ENCODE measurements around the gene SNX15.
"Not testable (repeated sequence)": the region's sequence is repeated elsewhere in the genome, so short reads cannot be mapped to it uniquely, and the experiment has no call there.

SNX15 gene, protein sequence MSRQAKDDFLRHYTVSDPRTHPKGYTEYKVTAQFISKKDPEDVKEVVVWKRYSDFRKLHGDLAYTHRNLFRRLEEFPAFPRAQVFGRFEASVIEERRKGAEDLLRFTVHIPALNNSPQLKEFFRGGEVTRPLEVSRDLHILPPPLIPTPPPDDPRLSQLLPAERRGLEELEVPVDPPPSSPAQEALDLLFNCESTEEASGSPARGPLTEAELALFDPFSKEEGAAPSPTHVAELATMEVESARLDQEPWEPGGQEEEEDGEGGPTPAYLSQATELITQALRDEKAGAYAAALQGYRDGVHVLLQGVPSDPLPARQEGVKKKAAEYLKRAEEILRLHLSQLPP

DNA sequence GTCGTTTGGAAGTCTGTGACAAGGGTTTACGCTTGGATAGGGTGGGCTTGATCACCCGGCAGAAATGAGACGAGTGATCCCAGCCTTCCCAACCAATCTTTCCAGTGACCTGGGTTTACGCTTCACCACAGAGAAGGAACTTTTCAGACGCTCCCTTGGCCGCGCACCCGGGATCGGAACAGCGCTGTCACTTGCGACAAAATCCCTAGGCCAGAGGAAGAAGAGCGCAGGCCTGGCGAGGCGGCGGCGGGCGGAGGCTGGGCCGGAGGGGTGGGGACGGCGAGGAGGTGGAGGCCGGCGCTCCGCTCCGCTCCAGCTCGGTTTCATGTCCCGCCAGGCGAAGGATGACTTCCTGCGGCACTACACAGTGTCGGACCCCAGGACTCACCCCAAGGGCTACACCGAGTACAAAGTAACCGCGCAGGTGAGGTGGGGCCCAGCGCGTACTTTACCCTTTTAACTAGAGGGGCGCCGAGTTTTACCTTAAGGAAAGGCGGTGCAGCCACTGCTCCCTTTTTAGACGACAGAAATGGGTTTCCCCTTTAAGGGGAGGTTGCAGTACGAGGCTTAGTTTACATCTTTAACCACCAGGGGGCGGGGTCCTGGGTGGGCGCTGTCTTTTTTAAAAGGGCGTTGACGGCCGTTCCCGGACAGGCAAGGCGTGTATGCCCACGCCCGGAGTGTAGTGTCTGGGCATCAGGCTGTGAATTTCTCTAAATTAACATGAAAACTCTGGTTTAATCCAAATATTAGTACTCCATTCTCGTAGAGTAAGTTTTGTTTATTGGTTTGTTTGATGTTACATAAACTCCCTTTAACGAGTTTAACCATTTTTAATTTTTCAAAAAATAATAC, at the start of gene SNX15:
SNX15 (plus strand) TSS at position 227 of the 855 bp plus-strand sequence; CDS start at position 326, 99 bp downstream.
- DNase-seq: peak; percentile 98 to 99

DNA sequence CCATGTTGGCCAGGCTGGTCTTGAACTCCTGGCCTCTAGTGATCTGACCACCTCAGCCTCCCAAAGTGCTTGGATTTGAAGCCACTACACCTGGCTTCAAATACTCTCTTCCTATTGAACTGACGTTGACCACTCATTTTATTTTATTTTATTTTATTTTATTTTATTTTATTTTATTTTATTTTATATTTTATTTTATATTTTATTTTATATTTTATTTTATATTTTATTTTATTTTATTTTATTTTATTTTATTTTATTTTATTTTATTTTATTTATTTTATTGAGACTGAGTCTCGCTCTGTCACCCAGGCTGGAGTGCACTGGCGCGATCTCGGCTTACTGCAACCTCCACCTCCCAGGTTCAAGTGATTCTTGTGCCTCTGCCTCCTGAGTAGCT, 43.9 kb upstream of the SNX15 start:
- DNase-seq: not testable (repeated sequence)

DNA sequence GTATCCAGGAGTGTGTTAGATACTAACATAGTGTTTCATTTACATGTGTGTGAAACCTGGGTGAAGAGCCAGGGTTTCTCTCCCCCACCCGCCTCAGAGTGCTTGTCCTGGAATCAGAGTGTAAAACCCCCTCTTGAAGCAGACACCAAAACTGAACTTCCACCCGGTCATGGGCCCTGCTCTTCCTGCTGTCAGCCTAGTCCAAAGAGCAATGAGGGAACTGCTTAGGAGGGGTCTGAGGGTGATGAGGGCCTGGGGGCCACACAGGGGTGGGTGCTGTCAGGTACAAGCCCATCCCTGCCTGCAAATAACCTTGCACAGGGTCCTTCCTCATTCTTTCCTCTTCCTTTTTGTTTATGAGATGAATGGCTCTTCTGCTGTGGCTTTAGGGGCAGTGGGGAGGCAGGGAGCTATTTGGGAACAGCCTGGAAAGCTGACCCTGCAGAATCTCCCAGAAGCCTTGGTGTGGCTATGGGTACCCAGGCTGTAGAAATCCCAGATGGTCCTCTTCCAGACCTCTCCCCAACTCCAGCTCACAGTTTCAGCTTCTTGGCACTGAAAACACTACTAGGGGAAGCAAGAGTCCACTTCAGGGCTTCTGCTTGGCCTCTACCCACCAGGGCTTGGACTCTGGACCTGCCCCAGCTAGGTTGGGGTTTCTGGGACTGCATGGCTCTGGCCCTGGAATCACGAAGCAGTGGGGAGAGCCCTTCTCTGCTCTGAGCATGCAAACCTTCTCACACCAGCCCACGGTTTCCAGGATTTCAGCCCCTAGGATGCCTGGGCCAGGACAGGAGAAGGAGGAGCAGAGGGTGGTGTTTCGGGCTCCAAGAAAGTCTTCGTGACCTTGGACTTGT, 39.0 kb upstream of the SNX15 start:
- DNase-seq: no peak

DNA sequence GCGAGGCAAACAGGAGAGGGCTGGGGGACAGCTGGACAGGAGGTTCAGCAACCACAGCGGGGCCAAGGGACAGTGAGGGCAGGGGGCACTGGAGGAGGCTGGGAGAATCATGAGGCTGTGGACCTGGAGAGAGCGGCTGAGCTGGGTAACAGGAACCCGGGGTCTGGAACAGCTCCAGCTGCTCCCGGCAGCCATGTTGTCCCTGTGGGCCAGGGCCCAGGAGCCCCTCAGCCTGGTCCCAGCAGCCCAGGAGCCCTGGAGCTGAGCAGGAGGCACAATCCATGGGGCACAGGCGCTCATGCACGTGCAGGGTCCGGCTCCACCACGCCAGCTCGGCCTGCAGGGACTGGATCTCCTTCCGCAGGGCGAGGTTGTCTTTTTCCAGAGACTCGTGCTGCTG, 37.8 kb upstream of the SNX15 start:
- no peak for DNase-seq

DNA sequence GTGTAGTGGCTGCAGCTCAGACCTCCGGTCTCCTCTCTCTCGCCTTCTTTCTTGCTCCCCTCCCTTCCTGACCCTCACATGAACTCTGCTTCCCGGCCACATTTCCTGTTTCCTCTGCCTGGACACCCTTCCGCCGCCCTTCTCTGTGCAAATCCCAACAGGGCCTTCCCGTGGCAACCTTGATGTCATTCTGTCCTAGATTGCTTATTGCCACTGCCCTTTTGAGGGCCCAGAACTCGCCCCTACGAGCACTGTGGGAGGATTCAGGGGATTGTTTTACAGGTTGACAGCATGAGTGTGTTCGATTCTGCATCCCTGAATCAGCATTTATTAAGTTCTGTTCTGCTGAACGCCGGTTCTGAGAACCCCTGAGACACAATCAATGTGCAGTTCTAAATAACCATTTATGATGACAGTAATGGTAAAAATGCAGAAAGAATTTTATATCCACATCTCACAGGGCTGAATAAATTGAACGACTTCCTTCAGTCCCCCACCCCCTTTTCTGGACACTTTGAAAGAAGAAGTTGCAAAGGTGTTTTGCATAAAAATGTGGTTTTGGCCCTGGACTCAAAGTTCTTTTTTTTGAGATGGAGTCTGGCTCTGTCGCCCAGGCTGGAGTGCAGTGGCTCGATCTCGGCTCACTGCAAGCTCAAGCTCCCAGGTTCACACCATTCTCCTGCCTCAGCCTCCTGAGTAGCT, 36.9 kb upstream of the SNX15 start:
- no peak for DNase-seq

DNA sequence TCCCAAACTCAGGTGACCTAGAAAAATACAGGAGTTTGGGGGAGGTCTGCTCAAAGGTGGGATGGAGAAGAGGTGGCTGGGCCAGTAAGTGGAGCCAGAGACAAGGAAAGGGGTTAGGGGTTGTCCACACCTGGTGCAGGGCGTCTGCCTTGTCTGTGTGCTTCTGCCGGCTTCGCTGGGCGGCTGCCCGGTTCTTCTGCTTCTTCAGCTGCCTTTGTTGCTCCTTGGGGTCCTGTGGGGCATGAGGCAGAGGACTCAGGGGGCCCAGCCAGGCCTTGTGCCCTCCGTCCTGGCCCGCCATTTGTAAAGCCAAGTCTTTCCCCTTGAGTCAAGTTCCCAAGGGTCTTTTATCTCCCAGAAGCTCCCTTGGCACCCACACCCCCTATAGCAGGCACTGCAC, 32.9 kb upstream of the SNX15 start:
- DNase-seq: no peak

DNA sequence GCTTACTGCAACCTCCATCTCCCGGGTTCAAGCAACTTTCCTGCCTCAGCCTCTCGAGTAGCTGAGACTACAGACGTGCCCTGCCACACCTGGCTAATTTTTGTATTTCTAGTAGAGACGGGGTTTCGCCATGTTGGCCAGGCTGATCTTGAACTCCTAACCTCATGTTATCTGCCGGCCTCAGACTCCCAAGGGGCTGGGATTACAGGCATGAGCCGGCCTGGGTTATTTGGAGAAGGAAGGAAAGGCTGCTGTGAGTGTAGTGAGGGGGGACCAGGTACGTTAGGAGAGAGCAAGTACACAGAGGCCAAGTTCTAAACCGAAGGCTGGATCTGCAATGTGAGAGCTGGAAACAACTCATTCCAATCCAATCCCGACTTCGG, 30.9 kb upstream of the SNX15 start:
- DNase-seq: no peak

DNA sequence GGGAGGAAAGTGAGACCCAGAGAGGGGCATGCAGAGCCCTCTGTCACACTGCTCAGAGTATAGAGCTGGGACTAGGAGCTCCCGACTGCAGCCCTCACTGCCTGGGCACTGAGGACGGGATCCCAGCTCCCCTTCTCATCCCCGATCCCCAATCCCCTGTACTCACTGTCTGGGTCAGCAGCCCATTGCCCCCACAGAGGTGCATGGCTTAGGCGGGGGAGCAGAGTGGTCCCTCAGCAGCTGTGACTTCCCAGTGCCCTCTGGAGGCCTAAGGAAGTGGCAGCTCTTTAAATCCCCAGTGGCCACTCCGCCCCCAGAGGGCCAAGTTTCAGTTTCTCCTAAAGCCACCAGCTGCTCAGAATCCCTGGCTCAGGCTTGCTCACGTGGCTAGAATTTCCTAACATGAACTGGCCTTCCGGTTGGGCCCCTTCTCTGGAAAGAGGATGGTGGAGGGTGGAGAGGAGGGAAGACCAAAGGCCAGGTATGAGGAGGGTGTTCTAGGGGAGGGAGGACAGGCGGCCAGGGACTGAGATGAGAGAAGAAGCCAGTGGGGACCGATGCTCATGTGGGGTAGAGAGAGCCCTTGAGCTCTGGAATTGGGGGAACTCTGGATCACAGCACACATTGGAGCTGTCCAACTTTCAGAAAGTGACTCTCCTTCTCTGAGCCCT, 30.4 kb upstream of the SNX15 start, which contains the start of gene BATF2:
BATF2 (minus strand) TSS at position 262 of the 671 bp plus-strand sequence; CDS start at position 205, 57 bp downstream.
- DNase-seq: peak; percentile 78 to 88

DNA sequence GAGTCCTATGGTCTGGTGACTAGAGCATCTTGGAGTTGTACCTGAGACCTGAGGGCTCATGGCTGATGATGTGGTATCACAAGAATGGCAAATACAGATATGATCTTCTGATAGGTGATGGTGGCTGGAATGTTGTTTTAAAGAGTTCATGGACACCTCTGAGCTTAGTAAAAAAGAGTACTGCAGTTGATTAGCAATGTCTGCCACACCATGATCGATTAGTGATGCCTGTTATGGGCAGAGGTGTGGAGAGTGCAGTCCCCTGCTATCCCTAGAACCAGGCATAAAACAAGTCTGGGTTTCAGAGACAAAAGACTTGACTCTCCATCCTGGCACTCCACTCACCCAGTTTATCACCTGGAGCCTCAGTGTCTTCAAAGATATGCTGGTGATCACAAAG, 29.1 kb upstream of the SNX15 start:
- DNase-seq: peak; percentile 53 to 68

DNA sequence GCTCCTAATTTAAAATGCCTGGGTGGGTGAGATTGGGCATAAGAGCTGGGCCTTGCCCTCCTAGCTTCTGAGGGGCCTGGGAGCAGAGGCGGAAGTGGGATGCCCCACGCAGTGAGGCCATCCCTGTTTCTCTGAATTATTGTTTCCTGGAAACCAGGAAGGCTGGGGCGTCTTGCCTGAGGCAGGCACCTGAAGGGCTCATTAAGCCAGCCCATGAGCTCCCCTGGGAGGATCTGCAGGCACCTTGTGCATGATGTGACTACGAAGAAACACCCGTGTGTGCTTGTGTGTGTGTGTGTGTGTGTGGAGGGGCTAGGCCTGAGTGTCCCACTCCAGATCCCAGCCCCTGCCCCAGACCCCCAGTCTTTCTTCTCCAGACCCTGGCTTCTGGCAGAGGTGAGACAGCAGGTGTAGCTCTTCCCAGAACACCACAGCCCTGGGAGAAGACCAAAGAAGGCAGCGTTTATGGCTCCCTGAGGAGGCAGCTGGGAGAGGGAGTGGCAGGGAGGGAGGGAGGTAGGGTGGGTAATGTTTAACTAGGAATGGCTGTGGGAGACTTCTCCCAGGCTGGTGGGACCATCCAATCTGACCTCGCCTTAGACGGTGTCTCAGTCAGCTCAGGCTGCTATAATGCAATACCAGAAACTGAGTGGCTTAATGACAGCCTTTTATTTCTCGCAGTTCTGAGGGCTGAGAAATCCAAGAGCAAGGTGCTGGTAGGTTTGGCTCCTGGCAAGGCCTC, 28.4 kb upstream of the SNX15 start:
- peak; percentile 95 to 97 for DNase-seq

DNA sequence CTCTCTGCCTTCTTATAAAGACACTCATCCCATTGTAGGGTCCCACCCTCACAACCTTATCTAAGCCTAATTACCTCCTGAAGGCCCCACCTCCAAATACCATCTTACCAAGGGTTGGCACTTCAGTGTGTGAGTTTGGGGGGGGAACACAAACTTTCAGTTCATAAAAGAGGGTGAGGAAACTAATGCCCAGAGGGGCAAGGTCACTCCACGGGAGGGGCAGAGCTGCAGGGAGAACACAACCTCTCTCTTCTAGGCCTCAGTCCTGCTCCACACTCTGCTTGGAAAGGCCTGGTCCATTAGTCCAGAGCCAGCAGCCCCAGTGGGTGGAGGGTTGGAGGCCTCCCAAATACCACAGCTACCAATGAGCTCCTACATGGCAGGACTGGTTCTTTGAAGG, 27.8 kb upstream of the SNX15 start:
- DNase-seq: no peak

DNA sequence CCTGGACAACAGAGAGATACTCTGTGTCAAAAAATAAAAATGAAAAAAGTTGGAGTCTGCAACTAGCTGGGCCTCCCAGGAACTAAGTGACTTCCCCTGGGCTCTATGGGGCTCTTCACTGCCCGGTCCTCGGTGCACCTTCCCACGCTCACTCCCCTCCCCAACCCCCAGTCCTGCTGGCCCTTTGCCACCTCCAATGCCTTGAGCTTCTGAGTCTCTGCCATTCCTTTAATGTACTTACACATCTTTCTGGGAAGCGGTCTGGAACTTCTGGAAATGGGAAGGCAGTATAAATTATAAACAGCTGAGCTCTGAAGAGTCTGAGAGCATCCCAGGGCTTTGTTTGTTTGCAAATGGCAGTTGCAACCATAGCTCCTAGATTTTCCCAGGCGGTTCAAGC, 24.5 kb upstream of the SNX15 start:
- no peak for DNase-seq

DNA sequence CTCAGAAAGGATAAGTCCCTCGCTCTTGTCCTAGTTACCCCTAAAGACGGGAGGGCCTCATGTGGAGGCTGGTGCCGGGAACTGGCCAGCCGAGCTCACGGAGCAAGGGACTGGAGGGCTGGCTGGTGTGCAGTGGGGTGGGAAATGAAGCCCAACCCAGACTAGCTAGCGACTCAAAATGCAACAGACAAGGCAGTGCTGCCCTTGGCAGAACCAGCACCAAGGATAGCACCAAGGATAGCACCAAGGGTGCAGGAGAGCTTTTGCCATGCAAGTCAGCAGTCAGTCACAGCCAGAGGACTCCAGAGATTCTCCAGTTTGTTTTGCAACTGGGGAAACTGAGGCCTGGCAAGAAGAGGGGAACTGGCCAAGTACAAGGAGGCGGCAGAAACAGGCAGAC, 24.0 kb upstream of the SNX15 start:
- no peak for DNase-seq

DNA sequence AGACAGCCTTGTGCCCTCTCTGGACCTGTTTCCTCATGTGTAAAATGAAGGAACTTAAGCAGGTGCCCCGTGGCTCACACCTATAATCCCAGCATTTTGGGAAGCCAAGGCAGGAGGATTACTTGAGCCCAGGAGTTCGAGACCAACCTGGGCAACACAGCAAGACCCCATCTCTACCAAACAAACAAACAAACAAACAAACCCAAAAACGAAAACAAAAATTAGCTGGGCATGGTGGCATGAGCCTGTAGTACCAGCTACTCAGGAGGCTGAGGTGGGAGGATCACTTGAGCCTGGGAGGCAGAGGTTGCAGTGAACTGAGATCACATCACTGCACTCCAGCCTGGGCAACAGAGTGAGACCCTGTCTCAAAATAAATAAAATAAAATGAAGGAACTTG, 23.3 kb upstream of the SNX15 start:
- DNase-seq: not testable (repeated sequence)

DNA sequence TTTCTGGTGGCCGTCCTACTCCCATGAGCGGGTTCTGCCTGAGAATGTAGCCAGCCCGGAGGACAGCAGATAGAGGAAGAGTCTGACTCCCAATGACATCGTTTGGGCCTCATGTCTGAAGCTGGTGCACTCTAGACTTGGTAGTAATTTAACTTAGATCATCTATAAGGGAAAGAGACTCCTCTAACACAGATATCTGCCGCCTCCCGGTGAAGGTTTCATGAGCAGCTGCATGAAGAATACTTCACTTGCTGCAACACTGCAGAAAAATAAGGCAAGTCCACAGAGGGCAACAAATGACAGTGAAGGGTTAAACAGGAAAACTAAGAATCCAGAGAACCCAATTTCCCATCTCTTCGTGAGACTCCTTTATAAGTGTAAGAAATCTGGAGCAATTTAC, 19.2 kb upstream of the SNX15 start:
- DNase-seq: no peak

DNA sequence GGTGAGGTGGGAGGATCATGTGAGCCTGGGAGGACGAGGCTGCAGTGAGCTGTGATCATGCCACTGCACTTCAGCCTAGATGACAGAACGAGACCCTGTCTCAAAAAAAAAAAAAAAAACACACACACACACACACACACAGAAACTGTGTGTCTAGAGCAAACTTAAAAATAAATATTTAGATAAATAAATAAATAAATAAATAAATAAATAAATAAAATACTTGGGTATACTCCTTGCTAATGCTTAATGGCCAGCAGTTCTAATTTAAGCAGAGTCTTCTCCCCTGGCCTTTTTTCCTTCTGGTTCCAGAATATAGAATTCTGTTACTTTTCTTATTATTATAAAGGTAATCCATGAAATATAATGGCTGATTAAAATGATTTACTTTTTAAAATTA, 18.4 kb upstream of the SNX15 start:
- DNase-seq: no peak

DNA sequence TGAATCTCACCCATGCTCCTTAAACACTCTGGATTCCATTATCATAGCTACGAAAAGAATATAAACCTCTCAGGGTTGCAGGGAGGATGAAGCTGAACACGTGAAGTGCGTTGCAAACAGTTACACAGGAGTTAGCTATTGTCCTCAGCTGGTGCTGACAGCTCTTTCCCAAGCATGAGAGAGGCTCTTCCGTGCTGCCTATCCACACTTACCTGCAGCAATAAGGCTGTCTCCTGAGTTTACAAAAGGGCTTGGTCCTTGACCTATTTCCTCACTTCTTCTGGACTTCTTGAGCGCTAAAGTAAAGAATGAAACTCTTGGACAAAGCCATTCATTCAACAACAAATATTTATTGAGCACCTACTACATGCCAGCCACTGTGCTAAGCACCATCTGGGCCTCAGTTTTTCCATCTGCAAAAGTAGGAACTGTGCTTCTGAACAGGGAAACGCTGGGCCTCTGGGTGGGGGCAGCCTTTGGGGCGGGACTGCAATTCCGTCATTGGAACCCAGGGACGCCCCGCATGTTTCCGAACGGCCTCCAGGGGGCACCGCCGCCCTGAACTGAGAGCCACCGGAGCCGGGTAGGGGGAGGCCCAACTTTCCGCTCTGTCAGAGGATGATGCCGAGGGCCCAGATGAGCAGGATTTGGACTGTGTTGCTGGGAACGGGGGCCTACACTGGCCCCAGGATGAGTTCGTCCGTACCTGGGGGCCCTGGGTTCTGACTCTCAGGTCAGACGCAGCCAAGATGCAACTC, 13.9 kb upstream of the SNX15 start:
- DNase-seq: peak; percentile 85 to 96

DNA sequence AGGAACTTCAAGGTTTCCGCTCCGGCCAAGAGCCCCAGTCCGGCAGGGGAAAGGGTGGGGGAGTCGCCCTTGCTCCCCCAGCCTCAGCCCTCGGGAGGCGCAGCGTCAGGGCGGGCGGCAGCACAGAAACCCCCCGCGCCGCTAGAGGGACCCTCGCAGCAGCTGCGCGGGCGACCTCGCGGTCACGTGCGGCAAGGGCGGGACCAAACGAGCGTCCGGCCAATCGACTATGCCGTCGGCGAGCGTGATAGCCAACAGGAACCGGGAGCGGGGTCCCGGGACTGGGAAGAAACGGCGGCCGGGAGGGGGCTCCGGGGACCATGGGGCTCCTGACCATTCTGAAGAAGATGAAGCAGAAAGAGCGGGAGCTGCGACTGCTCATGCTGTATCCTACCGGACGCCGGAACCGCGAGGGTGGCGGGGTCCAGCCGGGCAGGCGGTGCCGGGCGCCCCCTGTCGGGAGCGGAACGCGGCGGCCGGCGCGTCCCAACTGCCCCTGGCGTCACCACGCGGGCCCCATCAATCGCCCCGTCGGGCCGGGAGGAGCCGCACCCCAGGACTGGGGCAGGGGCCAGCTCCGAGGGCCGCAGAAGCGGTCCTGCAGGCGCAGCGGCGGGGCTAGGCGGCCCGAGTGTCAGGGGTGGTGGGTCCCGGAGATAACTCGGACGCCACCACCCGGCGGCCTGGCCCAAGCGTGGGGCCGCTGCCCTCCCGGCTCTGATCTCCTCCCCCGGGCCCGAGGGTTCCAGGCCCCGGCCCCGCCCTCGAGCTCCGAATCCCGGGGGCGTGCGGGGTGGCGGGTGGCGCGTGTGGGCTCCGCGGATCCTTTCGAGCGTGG, 13.1 kb upstream of the SNX15 start, which contains the start of gene ARL2:
ARL2 (plus strand) TSS at position 273 of the 838 bp plus-strand sequence; CDS start at position 321, 48 bp downstream.
- DNase-seq: peak; percentile 85 to 98

DNA sequence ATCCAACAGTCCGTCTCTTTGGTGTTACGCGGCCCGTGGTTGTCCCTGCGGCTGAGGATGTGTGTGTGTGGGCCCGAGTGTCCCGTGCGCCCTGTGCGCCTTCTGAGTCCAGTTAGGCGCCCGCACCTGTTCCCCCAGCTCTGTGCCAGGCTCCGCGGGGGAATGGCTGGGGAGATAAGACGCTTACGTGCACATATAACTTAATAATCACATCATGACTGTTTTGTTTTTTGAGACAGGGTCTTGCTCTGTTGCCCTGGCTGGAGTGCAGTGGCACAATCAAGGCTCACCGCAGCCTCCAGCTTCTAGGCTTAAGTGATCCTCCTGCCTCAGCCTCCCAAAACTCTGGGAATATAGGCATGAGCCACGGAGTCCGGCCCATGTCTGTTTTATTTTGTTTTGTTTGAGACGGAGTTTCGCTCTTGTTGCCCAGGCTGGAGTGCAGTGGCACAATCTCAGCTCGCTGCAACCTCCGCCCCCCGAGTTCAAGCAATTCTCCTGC, 12.5 kb upstream of the SNX15 start:
- peak; percentile 22 to 80 for DNase-seq
